ENCODE measurements around the gene MYL2. TPM values are rescaled to one million over a fixed set of nuclear protein-coding genes. Genes with fewer than 3 reads are reported as not detected.

Gene MYL2
- total RNA-seq, 1 experiment from 2014 or later = not detected

DNA sequence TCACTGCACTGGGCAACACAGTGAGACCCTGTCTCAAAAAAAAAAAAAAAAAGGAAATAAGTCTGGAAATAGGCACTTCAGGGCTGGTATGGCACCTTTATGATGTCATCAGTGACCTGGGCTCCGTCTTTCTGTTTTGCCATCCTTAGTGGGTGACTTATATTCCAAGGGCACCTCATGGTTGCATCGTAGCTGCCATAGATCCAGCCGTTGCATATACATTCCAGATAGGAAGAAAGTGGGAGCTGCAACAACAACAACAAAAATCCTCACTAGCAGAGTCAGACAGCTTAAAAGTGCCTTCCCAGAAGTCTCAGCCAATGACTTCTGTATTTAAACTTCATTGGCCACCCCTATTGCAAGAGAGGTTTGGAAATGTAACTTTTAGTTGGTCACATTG is 26.4 kb downstream of the MYL2 start:
- CTCF ChIA-PET = interaction anchor here (0.6 to 0.7 kb wide), 2 partner anchors 10 to 295 kb away, joined by 4 to 5 read pairs; no protein-coding TSS in a partner anchor
- H3K27ac Mint-ChIP-seq (ENCODE audit: unreplicated experiment) = no peak overlapping the region
- DNase-seq = no peak
- peaks cover 5% of the 10 kb centered on the region for H3K36me3 Mint-ChIP-seq (ENCODE audit: insufficient read depth, unreplicated experiment)
- TF ChIP-seq, protein P1, sequence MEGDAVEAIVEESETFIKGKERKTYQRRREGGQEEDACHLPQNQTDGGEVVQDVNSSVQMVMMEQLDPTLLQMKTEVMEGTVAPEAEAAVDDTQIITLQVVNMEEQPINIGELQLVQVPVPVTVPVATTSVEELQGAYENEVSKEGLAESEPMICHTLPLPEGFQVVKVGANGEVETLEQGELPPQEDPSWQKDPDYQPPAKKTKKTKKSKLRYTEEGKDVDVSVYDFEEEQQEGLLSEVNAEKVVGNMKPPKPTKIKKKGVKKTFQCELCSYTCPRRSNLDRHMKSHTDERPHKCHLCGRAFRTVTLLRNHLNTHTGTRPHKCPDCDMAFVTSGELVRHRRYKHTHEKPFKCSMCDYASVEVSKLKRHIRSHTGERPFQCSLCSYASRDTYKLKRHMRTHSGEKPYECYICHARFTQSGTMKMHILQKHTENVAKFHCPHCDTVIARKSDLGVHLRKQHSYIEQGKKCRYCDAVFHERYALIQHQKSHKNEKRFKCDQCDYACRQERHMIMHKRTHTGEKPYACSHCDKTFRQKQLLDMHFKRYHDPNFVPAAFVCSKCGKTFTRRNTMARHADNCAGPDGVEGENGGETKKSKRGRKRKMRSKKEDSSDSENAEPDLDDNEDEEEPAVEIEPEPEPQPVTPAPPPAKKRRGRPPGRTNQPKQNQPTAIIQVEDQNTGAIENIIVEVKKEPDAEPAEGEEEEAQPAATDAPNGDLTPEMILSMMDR (IDR thresholded peaks at IDR 0.05; ENCODE audit: unreplicated experiment) = no peak
- no peaks in the 10 kb centered on the region for H3K4me1 Mint-ChIP-seq (ENCODE audit: low read depth, unreplicated experiment)
- H3K27me3 Mint-ChIP-seq (ENCODE audit: unreplicated experiment) = peaks cover 65% of the 10 kb centered on the region
- BruUV-seq (replicated peaks) = no TSS peak
- H3K9me3 Mint-ChIP-seq (ENCODE audit: low read depth, unreplicated experiment) = no peaks in the 10 kb centered on the region
- H3K4me3 Mint-ChIP-seq (ENCODE audit: low read depth, unreplicated experiment) = no peak overlapping the region
- intact Hi-C loops (cut with micrococcal nuclease; ENCODE audit: unreplicated experiment) = loop anchor here (2.0 to 5.0 kb wide), 2 partner anchors 405 to 418 kb away; no protein-coding TSS in a partner anchor

DNA sequence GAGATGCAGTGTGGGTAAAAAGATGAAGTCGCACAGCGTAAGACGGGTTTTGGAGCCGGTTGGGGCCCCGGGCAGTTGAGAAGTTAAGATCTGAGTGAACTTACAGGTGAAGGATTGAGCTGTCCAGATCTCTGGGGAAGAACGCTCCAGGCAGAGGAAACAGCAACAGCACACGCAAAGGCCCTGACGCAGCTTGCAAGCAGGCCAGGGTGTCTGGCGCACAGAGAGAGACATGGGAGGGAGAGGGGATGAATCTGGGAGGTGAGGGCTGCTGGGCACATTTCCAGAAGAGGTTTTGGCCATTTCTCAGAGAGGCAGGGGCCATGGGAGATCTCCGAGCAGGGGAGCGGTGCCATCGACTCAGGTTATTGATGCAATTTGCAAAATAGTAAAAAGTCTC is 31.0 kb downstream of the MYL2 start:
- Mint-ChIP-seq H3K9me3 (ENCODE audit: low read depth, unreplicated experiment) (no peaks in the 10 kb centered on the region), H3K27ac (ENCODE audit: unreplicated experiment) (no peak overlapping the region), H3K27me3 (ENCODE audit: unreplicated experiment) (peaks cover 60% of the 10 kb centered on the region), H3K36me3 (ENCODE audit: insufficient read depth, unreplicated experiment) (peaks cover 12% of the 10 kb centered on the region), H3K4me1 (ENCODE audit: low read depth, unreplicated experiment) (no peaks in the 10 kb centered on the region), H3K4me3 (ENCODE audit: low read depth, unreplicated experiment) (no peak overlapping the region)
- intact Hi-C loops (cut with micrococcal nuclease; ENCODE audit: unreplicated experiment) = loop anchor here (2.0 to 5.0 kb wide), 2 partner anchors 43 to 437 kb away; partner anchors contain the start of genes ARPC3 and CCDC63
- CTCF ChIA-PET = no interaction called here
- no TSS peak for BruUV-seq (replicated peaks)
- TF ChIP-seq, protein P1 (IDR thresholded peaks at IDR 0.05; ENCODE audit: unreplicated experiment) = no peak
- DNase-seq = no peak

DNA sequence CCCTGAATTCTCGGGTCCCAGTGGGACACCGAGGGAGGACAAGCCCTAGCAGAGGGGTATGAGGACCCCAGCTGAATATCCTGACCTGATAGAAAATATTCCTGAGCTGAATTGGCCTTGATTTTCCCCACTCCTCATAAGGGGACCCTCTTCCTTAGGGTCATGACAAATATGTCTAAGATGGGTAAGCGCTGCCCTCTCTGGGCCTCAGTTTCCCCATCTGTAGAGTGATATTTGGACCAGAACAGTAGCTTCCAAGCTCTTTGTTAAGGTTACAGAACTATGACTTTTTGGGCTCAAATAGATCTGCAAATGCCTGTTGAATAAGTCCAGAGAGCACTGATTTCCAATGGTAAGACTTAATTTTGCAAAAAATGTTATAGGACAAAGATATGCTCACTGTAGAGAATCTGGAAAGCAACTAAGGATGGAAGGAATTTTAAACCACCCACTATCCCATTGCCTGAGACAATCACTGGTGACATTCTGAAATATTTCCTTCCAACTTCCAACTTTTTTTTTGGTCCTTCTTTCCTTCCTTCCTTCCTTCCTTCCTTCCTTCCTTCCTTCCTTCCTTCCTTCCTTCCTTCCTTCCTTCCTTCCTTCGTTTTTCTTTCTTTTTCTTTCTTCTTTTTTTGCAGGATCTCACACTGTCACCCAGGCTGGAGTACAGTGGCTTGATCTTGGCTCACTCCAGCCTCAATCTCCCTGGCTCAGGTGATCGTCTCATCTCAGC is 32.0 kb downstream of the MYL2 start:
- no TSS peak for BruUV-seq (replicated peaks)
- Mint-ChIP-seq H3K4me1 (ENCODE audit: low read depth, unreplicated experiment) (no peaks in the 10 kb centered on the region), H3K27ac (ENCODE audit: unreplicated experiment) (no peak overlapping the region), H3K9me3 (ENCODE audit: low read depth, unreplicated experiment) (no peaks in the 10 kb centered on the region), H3K27me3 (ENCODE audit: unreplicated experiment) (peaks cover 50% of the 10 kb centered on the region), H3K36me3 (ENCODE audit: insufficient read depth, unreplicated experiment) (peaks cover 12% of the 10 kb centered on the region), H3K4me3 (ENCODE audit: low read depth, unreplicated experiment) (peak overlapping the region; percentile 80)
- no peak for DNase-seq
- TF ChIP-seq, protein P1 (IDR thresholded peaks at IDR 0.05; ENCODE audit: unreplicated experiment) = no peak
- intact Hi-C loops (cut with micrococcal nuclease; ENCODE audit: unreplicated experiment) = loop anchor here (1.0 to 5.0 kb wide), 4 partner anchors 42 to 436 kb away; partner anchors contain the start of genes ARPC3 and CCDC63
- CTCF ChIA-PET = interaction anchor here (0.8 to 1.3 kb wide), 10 partner anchors 23 to 457 kb away, joined by 3 to 23 read pairs (median 4); partner anchors contain the start of genes ARPC3 and CCDC63

DNA sequence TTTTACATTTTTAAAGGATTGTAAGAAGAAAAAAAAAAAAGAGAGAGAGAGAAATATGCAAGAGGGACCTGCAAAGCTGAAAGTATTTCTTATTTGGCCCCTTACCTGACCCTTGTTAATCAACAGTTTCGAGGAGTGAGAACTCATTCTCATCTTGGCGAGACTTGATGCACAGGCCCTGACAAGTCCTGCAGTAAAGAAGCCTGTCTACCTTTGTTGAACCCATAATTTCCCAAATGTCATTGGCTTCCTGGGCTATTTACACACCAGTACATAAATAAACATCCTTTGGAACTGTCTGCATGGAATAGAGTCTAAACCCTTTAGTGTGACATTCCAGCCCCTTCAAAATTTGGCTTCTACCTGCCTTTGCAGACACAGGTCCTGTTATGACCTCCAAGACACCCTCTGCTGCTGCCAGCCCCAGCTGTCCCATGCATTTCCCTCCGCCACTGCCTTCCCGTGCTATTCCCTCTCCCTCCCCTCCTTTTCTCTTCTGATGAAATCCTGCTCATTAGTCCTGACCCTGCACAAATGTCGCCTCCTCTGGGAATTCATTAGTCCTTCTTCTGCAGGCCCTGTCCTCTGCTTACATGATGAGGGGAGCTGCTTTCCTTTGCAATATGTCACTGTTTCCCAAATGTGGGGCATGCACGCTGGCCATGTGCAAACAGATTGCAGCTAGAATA is 35.1 kb downstream of the MYL2 start:
- BruUV-seq (replicated peaks) = no TSS peak
- no peak for DNase-seq
- H3K4me3 Mint-ChIP-seq (ENCODE audit: low read depth, unreplicated experiment) = no peak overlapping the region
- H3K27me3 Mint-ChIP-seq (ENCODE audit: unreplicated experiment) = peaks cover 30% of the 10 kb centered on the region
- TF ChIP-seq, protein P1 (IDR thresholded peaks at IDR 0.05; ENCODE audit: unreplicated experiment) = no peak
- H3K27ac Mint-ChIP-seq (ENCODE audit: unreplicated experiment) = no peak overlapping the region
- intact Hi-C loops (cut with micrococcal nuclease; ENCODE audit: unreplicated experiment) = loop anchor here (5.0 kb wide), 1 partner anchor 433 kb away; the partner anchor contains the start of gene ARPC3
- H3K36me3 Mint-ChIP-seq (ENCODE audit: insufficient read depth, unreplicated experiment) = peaks cover 7% of the 10 kb centered on the region
- H3K9me3 Mint-ChIP-seq (ENCODE audit: low read depth, unreplicated experiment) = peaks cover 3% of the 10 kb centered on the region
- CTCF ChIA-PET = interaction anchor here (0.6 to 0.7 kb wide), 3 partner anchors 23 to 695 kb away, joined by 3 read pairs; no protein-coding TSS in a partner anchor
- H3K4me1 Mint-ChIP-seq (ENCODE audit: low read depth, unreplicated experiment) = no peaks in the 10 kb centered on the region
